Measurements from ENCODE around the gene TCF20. TPM values are rescaled to one million over a fixed set of nuclear protein-coding genes. Genes with fewer than 3 reads are reported as not detected.

Gene TCF20
- total RNA-seq = 25.5 and 26.3 TPM in 2 replicates

GRCh38 chr22:42270510-42271190, at the start of gene TCF20:
TSS of gene TCF20 (minus strand) at chr22:42270653. CDS start at chr22:42215305, 55,348 bp downstream.

Other genes with a start within 250 kb of the TCF20 start
- 58.4 and 59.1 TPM in 2 replicates for gene NAGA, start 199.8 kb downstream of the TCF20 start, total RNA-seq
- gene PHETA2, start 196.4 kb downstream of the TCF20 start, total RNA-seq = 14.1 and 26.8 TPM in 2 replicates
- 4.1 and 6.7 TPM in 2 replicates for gene SMDT1, start 191.0 kb downstream of the TCF20 start, total RNA-seq
- gene NDUFA6, start 179.9 kb downstream of the TCF20 start, total RNA-seq = 34.6 and 86.8 TPM in 2 replicates
- gene CYP2D6, start 139.8 kb downstream of the TCF20 start, total RNA-seq = 0.15 and 0.33 TPM in 2 replicates
- gene NFAM1, start 161.8 kb upstream of the TCF20 start, total RNA-seq = under 0.01 and 0.29 TPM in 2 replicates
- 26.9 and 35.9 TPM in 2 replicates for gene RRP7A, start 249.1 kb upstream of the TCF20 start, total RNA-seq